ENCODE results near the gene STIP1. TPM values are rescaled to one million over a fixed set of nuclear protein-coding genes. Genes with fewer than 3 reads are reported as not detected.

Gene STIP1
- total RNA-seq, 1 experiment from 2014 or later, result 557 TPM

DNA sequence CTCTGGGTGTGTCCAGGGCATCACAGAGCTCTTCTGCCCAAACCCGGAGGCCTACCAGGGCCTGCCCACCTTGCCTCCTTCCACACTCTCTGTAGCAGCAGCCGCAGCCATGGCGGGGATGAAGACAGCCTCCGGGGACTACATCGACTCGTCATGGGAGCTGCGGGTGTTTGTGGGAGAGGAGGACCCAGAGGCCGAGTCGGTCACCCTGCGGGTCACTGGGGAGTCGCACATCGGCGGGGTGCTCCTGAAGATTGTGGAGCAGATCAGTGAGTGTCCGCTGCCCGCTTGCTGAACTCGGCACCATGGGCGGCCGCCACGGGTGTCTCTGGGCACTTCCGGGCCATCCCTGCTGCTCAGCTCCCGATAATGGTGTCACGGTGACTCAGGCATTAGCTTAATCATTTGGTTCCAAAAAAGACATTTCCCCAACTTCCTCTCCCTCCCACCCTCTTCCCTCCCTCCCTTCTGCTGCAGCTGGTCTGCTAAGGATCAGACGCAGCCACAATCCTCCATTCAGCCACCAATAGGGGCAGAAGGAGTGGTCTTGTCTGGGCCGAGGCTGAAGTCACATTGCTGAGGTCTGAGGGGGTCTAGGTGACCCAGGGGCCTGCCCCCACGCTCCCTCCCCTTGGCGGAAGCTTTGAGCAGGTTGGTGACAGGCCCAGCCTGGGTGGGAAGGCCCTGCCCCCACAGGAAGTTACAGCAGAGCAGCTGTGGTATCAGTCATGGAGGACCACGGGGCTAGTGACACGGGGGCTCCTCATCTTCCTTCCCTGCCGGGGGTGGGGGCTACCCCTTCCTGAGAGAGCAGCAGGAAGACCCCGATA, 21.5 kb downstream of the STIP1 start:
- Histone ChIP-seq H3K4me1 (ENCODE audit: insufficient read depth, low read length) (0 out of 2 replicates have a peak, but pooled peaks cover 3% of the 10 kb centered on the region), H3K79me2 (ENCODE audit: low read length) (no peaks in the 10 kb centered on the region), H2AFZ (ENCODE audit: low read length) (no peak overlapping the region), H3K4me3 (ENCODE audit: low read length) (no peak overlapping the region), H3K4me2 (ENCODE audit: low read length) (no peak overlapping the region), H3K9me2 (replicated peaks; ENCODE audit: low read length) (no peaks in the 10 kb centered on the region), H4K20me1 (ENCODE audit: low read length) (peaks cover 7% of the 10 kb centered on the region; the same call in 1 of the 2 replicates), H3K27me3 (ENCODE audit: low read length) (no peaks in the 10 kb centered on the region), H3K36me3 (ENCODE audit: low read depth, low read length) (peaks cover 42% of the 10 kb centered on the region), H3K27ac (ENCODE audit: low read length) (no peak overlapping the region), H3F3A (ENCODE audit: low read length, unreplicated experiment) (peaks cover 3% of the 10 kb centered on the region), H3K9ac (ENCODE audit: low read length) (no peak overlapping the region), H3K9me3 (ENCODE audit: low read length) (no peaks in the 10 kb centered on the region)
- ATAC-seq (peak; percentile 38), DNase-seq (peak; percentile 22)
- no peak for TF ChIP-seq EZH2phosphoT487 (IDR thresholded peaks at IDR 0.05; ENCODE audit: borderline replicate concordance, low read length)
- TF ChIP-seq, protein P1, sequence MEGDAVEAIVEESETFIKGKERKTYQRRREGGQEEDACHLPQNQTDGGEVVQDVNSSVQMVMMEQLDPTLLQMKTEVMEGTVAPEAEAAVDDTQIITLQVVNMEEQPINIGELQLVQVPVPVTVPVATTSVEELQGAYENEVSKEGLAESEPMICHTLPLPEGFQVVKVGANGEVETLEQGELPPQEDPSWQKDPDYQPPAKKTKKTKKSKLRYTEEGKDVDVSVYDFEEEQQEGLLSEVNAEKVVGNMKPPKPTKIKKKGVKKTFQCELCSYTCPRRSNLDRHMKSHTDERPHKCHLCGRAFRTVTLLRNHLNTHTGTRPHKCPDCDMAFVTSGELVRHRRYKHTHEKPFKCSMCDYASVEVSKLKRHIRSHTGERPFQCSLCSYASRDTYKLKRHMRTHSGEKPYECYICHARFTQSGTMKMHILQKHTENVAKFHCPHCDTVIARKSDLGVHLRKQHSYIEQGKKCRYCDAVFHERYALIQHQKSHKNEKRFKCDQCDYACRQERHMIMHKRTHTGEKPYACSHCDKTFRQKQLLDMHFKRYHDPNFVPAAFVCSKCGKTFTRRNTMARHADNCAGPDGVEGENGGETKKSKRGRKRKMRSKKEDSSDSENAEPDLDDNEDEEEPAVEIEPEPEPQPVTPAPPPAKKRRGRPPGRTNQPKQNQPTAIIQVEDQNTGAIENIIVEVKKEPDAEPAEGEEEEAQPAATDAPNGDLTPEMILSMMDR (conservative IDR thresholded peaks at IDR 0.05; ENCODE audit: low read depth, low read length), result no peak
- TF ChIP-seq EZH2 (IDR thresholded peaks at IDR 0.05; ENCODE audit: low read length, unreplicated experiment), result no peak
- no TSS peak for BruUV-seq (replicated peaks)
- intact Hi-C loops (cut with micrococcal nuclease), result no loop called here
- ChIA-PET CTCF (no interaction called here), POLR2A (ENCODE audit: unreplicated experiment) (no interaction called here)

- peaks cover 34% of the 10 kb centered on the region for H3K36me3 ChIP-seq (ENCODE audit: low read depth, low read length)
- ChIA-PET POLR2A (ENCODE audit: unreplicated experiment) (no interaction called here), CTCF (no interaction called here)
Measured at GRCh38 chr11:64208086-64208795, 22.3 kb downstream of the STIP1 start.

More at GRCh38 chr11:64208086-64208795, 22.3 kb downstream of the STIP1 start:
- Histone ChIP-seq H3K4me2 (ENCODE audit: low read length) (no peak overlapping the region), H3K9ac (ENCODE audit: low read length) (no peak overlapping the region), H3K79me2 (ENCODE audit: low read length) (no peaks in the 10 kb centered on the region), H3F3A (ENCODE audit: low read length, unreplicated experiment) (no peaks in the 10 kb centered on the region), H3K27ac (ENCODE audit: low read length) (no peak overlapping the region), H3K4me3 (ENCODE audit: low read length) (no peak overlapping the region), H2AFZ (ENCODE audit: low read length) (no peak overlapping the region), H4K20me1 (ENCODE audit: low read length) (peaks cover 7% of the 10 kb centered on the region; the same call in 1 of the 2 replicates), H3K27me3 (ENCODE audit: low read length) (no peaks in the 10 kb centered on the region), H3K9me3 (ENCODE audit: low read length) (no peaks in the 10 kb centered on the region), H3K4me1 (ENCODE audit: insufficient read depth, low read length) (0 out of 2 replicates have a peak, but pooled peaks cover 3% of the 10 kb centered on the region), H3K9me2 (replicated peaks; ENCODE audit: low read length) (no peaks in the 10 kb centered on the region)
- DNase-seq (no peak), ATAC-seq (no peak)
- no TSS peak for BruUV-seq (replicated peaks)
- intact Hi-C loops (cut with micrococcal nuclease), result no loop called here
- TF ChIP-seq, protein P1 (conservative IDR thresholded peaks at IDR 0.05; ENCODE audit: low read depth, low read length), result no peak
- TF ChIP-seq EZH2phosphoT487 (IDR thresholded peaks at IDR 0.05; ENCODE audit: borderline replicate concordance, low read length), result no peak
- TF ChIP-seq EZH2 (IDR thresholded peaks at IDR 0.05; ENCODE audit: low read length, unreplicated experiment), result no peak
